OCI-LY7 (cell line): ENCODE measurements around the gene ADPRH. TPM values are rescaled to one million over a fixed set of nuclear protein-coding genes. Genes with fewer than 3 reads are reported as not detected.

ENCODE experiments used
- BruUV-seq: library from RNA; stranded (reverse); fragments of 400-500 nt; replicated peaks from 2 replicates; lab custom pipeline; 2021; lab: Mats Ljungman, UMichigan
- CTCF ChIA-PET: fragments of 300-600 bp; sonication (Branson Sonifier 250); formaldehyde crosslinking; loops from one replicate; lab custom pipeline; 2022; ENCODE audit warnings: antibody characterized with exemption; ENCODE audit not compliant: unreplicated experiment; lab: Charles Lee
- POLR2A ChIA-PET: fragments of 300-600 bp; sonication (Branson Sonifier 250); formaldehyde crosslinking; loops from one replicate; lab custom pipeline; 2022; ENCODE audit warnings: antibody characterized with exemption; lab: Charles Lee
- DNase-seq: peaks from one replicate; pipeline ENCODE4 v3.0.0-alpha.2; 2015; ENCODE audit warnings: low spot score
- H2AFZ ChIP-seq: fragments of 200-600 bp; sonication (generic), shearing (Covaris generic); 2 replicates; pipeline ENCODE4 v1.6.1; 2014; ENCODE audit warnings: mild to moderate bottlenecking, antibody characterized with exemption, low read length, moderate library complexity
- H3K27ac ChIP-seq: fragments of 200-600 bp; sonication (generic); 2 replicates; pipeline ENCODE4 v1.5.1; 2014; ENCODE audit warnings: mixed run types, low read depth, mild to moderate bottlenecking, moderate library complexity, low read length, inconsistent platforms; ENCODE audit not compliant: poor library complexity, severe bottlenecking
- H3K36me3 ChIP-seq: fragments of 200-600 bp; sonication (generic); 2 replicates; pipeline ENCODE4 v1.6.1; 2014; ENCODE audit warnings: mild to moderate bottlenecking, antibody characterized with exemption, low read length, moderate library complexity, mixed read lengths; ENCODE audit not compliant: insufficient read depth
- H3K4me1 ChIP-seq: fragments of 200-600 bp; sonication (generic); 2 replicates; pipeline ENCODE4 v1.5.1; 2014; ENCODE audit warnings: mild to moderate bottlenecking, low read length; ENCODE audit not compliant: insufficient read depth, poor library complexity, severe bottlenecking
- H3K4me2 ChIP-seq: fragments of 200-600 bp; sonication (generic); 2 replicates; pipeline ENCODE4 v1.6.1; 2014; ENCODE audit warnings: mild to moderate bottlenecking, low read length
- H3K4me3 ChIP-seq: fragments of 200-600 bp; sonication (generic); 2 replicates; pipeline ENCODE4 v1.5.1; 2014; ENCODE audit warnings: mild to moderate bottlenecking, low read depth, low read length; ENCODE audit not compliant: poor library complexity, severe bottlenecking
- H3K79me2 ChIP-seq: fragments of 200-600 bp; sonication (generic); 2 replicates; pipeline ENCODE4 v1.6.1; 2016; ENCODE audit warnings: low read depth, mild to moderate bottlenecking, low read length, moderate library complexity, mixed read lengths; ENCODE audit not compliant: insufficient read depth
- H3K9me2 ChIP-seq: fragments of 200-600 bp; sonication (generic); 2 replicates; pipeline ENCODE4 v1.6.1; 2016; ENCODE audit warnings: mild to moderate bottlenecking, low read length, mixed read lengths; ENCODE audit not compliant: insufficient read depth
- H3K9me3 ChIP-seq: fragments of 200-600 bp; sonication (generic); 2 replicates; pipeline ENCODE4 v1.6.1; 2014; ENCODE audit warnings: mild to moderate bottlenecking, mixed run types, low read length, mixed read lengths
- H4K20me1 ChIP-seq: fragments of 200-600 bp; sonication (generic); 2 replicates; pipeline ENCODE4 v1.6.1; 2014; ENCODE audit warnings: mild to moderate bottlenecking, antibody characterized with exemption, low read length, moderate library complexity, mixed read lengths; ENCODE audit not compliant: insufficient read depth
- CTCF ChIP-seq: fragments of 200-600 bp; sonication (generic); conservative IDR thresholded peaks from 2 replicates; pipeline ENCODE4 v1.5.1; 2014; ENCODE audit warnings: mild to moderate bottlenecking, antibody characterized with exemption, low read length, moderate library complexity, mixed read lengths
- EZH2phosphoT487 ChIP-seq: fragments of 200-600 bp; sonication (generic); IDR thresholded peaks from 2 replicates; pipeline ENCODE4 v1.6.1; 2018; ENCODE audit warnings: low read depth, borderline replicate concordance, mild to moderate bottlenecking, mixed run types, antibody characterized with exemption, low read length, moderate library complexity, mixed read lengths
- intact Hi-C: fragments of 100-400 bp; cut with micrococcal nuclease; formaldehyde crosslinking; loops from one replicate; pipeline ENCODE4 v1.10.0; 2022; ENCODE audit not compliant: unreplicated experiment
- total RNA-seq, 2 experiments: library from RNA; depleted of rRNA in 1 of 2; stranded (reverse); fragments of >200 nt in 1 of 2; shearing (Covaris generic) in 1 of 2; gene quantifications; 2 replicates each; pipeline ENCODE4 v1.2.3, GENCODE V29; 2014 to 2022

Gene ADPRH
- total RNA-seq, 2 experiments from 2014 or later = not detected

- intact Hi-C loops = no loop called here
- TF ChIP-seq CTCF = no peak
- TF ChIP-seq EZH2phosphoT487 = no peak
- ChIA-PET CTCF (no interaction called here), POLR2A (no interaction called here)
- Histone ChIP-seq H3K4me1 (no peaks in the 10 kb centered on the region), H2AFZ (no peak overlapping the region), H3K36me3 (no peaks in the 10 kb centered on the region), H3K4me2 (no peak overlapping the region), H3K4me3 (no peak overlapping the region), H3K9me3 (no peaks in the 10 kb centered on the region), H4K20me1 (no peaks in the 10 kb centered on the region), H3K79me2 (no peaks in the 10 kb centered on the region), H3K9me2 (no peaks in the 10 kb centered on the region), H3K27ac (no peak overlapping the region)
- DNase-seq = no peak
- BruUV-seq = no TSS peak
Measured at GRCh38 chr3:119531151-119531550, 48.1 kb upstream of the ADPRH start.

- Histone ChIP-seq H3K79me2 (no peaks in the 10 kb centered on the region), H3K4me2 (no peak overlapping the region), H2AFZ (no peak overlapping the region), H3K9me3 (no peaks in the 10 kb centered on the region), H3K4me1 (peaks cover 6% of the 10 kb centered on the region), H3K4me3 (no peak overlapping the region), H3K9me2 (no peaks in the 10 kb centered on the region), H3K27ac (no peak overlapping the region), H4K20me1 (no peaks in the 10 kb centered on the region), H3K36me3 (no peaks in the 10 kb centered on the region)
- BruUV-seq = no TSS peak
- CTCF ChIA-PET = no interaction called here
- no peak for DNase-seq
- intact Hi-C loops = no loop called here
- TF ChIP-seq CTCF (no peak), EZH2phosphoT487 (no peak)
- POLR2A ChIA-PET = no interaction called here
Measured at GRCh38 chr3:119534296-119534695, 45.0 kb upstream of the ADPRH start.

GRCh38 chr3:119536757-119537156 lies 42.5 kb upstream of the ADPRH start:
- ChIA-PET CTCF (no interaction called here), POLR2A (interaction anchor here (0.6 to 0.8 kb wide), 2 partner anchors 23 to 136 kb away, joined by 3 to 5 read pairs; no protein-coding TSS in a partner anchor)
- Histone ChIP-seq H3K4me2 (no peak overlapping the region), H4K20me1 (no peaks in the 10 kb centered on the region), H3K9me3 (no peaks in the 10 kb centered on the region), H3K4me1 (peaks cover 6% of the 10 kb centered on the region), H3K79me2 (no peaks in the 10 kb centered on the region), H2AFZ (no peak overlapping the region), H3K27ac (no peak overlapping the region), H3K9me2 (no peaks in the 10 kb centered on the region), H3K36me3 (no peaks in the 10 kb centered on the region), H3K4me3 (no peak overlapping the region)
- TF ChIP-seq CTCF = no peak
- TF ChIP-seq EZH2phosphoT487 = no peak
- intact Hi-C loops = no loop called here
- BruUV-seq = no TSS peak
- no peak for DNase-seq
